Spleen (tissue), 11 donors: ENCODE measurements around the gene GALNT17. TPM values are rescaled to one million over a fixed set of nuclear protein-coding genes. Genes with fewer than 3 reads are reported as not detected.

Experiments
- DNase-seq: peaks from one replicate; pipeline ENCODE4 v3.0.0-alpha.2; 2020
- H3K27ac ChIP-seq, 8 donors: fragments of 200-600 bp; sonication (generic) in 7 of 8; 1 replicate in 4 of 8; 2 replicates in 4 of 8; pipeline versions ENCODE4 v1.5.0 to v1.8.0; 2016 to 2021; ENCODE audit warnings: inconsistent platforms in 4 of 8, mild to moderate bottlenecking in 4 of 8, moderate library complexity in 1 of 8
- H3K27me3 ChIP-seq, 7 donors: fragments of 200-600 bp; sonication (generic) in 6 of 7; replicated peaks in 1 of 7; 1 replicate in 4 of 7; 2 replicates in 3 of 7; pipeline versions ENCODE4 v1.5.0 to v1.8.0; 2016 to 2021; ENCODE audit warnings: inconsistent platforms in 3 of 7, mild to moderate bottlenecking in 1 of 7
- H3K36me3 ChIP-seq, 6 donors: fragments of 200-600 bp; sonication (generic) in 5 of 6; 1 replicate in 4 of 6; 2 replicates in 2 of 6; pipeline versions ENCODE4 v1.5.0 to v1.8.0; 2016 to 2021; ENCODE audit warnings: inconsistent platforms in 2 of 6
- H3K4me1 ChIP-seq, 6 donors: fragments of 200-600 bp; sonication (generic) in 5 of 6; 1 replicate in 3 of 6; 2 replicates in 3 of 6; pipeline versions ENCODE4 v1.5.0 to v1.8.0; 2016 to 2021; ENCODE audit warnings: inconsistent platforms in 3 of 6
- H3K4me3 ChIP-seq, 8 donors: fragments of 200-600 bp; sonication (generic) in 7 of 8; 1 replicate in 4 of 8; 2 replicates in 4 of 8; pipeline versions ENCODE4 v1.5.0 to v1.8.0; 2016 to 2021; ENCODE audit warnings: inconsistent platforms in 4 of 8, mild to moderate bottlenecking in 4 of 8, moderate library complexity in 2 of 8
- H3K9me3 ChIP-seq, 8 donors: fragments of 200-600 bp; sonication (generic) in 7 of 8; 1 replicate in 4 of 8; 2 replicates in 4 of 8; pipeline versions ENCODE4 v1.5.0 to v1.8.0; 2016 to 2021; ENCODE audit warnings: inconsistent platforms in 4 of 8
- CTCF ChIP-seq, 11 experiments: fragments of 200-600 bp in 7 of 11; fragments of 450-650 bp in 4 of 11; sonication (generic) in 4 of 11; IDR thresholded peaks in 8 of 11; conservative IDR thresholded peaks in 3 of 11; 1 replicate in 7 of 11; 2 replicates in 4 of 11; pipeline versions ENCODE4 v1.4.0 to v1.8.0; 2016 to 2021; ENCODE audit warnings: antibody characterized with exemption in 11 of 11, inconsistent platforms in 4 of 11, mild to moderate bottlenecking in 1 of 11
- POLR2A ChIP-seq, 3 donors: fragments of 450-650 bp; IDR thresholded peaks; one replicate each; pipeline ENCODE4 v1.5.1; 2017; ENCODE audit warnings: antibody characterized with exemption in 3 of 3, mild to moderate bottlenecking in 1 of 3
- POLR2AphosphoS5 ChIP-seq, 3 donors: sonication (generic); formaldehyde crosslinking; IDR thresholded peaks; one replicate each; pipeline ENCODE4 v1.5.1; 2017; ENCODE audit warnings: antibody characterized with exemption in 3 of 3
- WGBS, 5 donors: extraction: QIAGEN DNeasy Blood & Tissue Kit in 3 of 5; methylation state at CpG; one replicate each; pipeline versions ENCODE4 v1.1.5 to v1.1.7; 2013 to 2018; 5-methylcytosine and 5-hydroxymethylcytosine counted together
- intact Hi-C: fragments of 100-400 bp; cut with DNase I; formaldehyde crosslinking; loops from one replicate; pipeline ENCODE4 v1.15.0; 2023; ENCODE audit warnings: low total_unique reads
- polyA plus RNA-seq, 3 donors: library from polyadenylated mRNA; stranded (reverse); fragments of 200-250 nt; gene quantifications; one replicate each; pipeline ENCODE4 v1.2.1, GENCODE V29; 2013
- total RNA-seq, 7 donors: library from RNA; depleted of rRNA in 3 of 7; stranded (reverse); fragments of >200 nt in 3 of 7; fragmentation: NEBNext Ultra II Directional in 4 of 7; extraction: Animal tissue kit (Norgen Biotek cat#: 25700) in 4 of 7; gene quantifications; one replicate each; pipeline versions ENCODE4 v1.1.0 to v1.2.1, GENCODE V29; 2016 to 2021
- donor health status: healthy with polysubstance abuse.
- donor health status: DM: no; HTN: no; CAD: no; lungs with moderate emphysema.
- donor health status: DM: no; HTN: no; CAD: no.
- donor health status: Bipolar disorder and iron deficiency.
- donor health status: healthy.
- donor health status: DM: no; HTN: no; CAD: no.
- donor health status: DM: yes; HTN: yes; CAD: no.

GALNT17 gene
- total and polyA plus RNA-seq, 10 donors: 0.39 to 10.8 (median 3.1) TPM

GRCh38 chr7:71705901-71706596, 574.1 kb downstream of the GALNT17 start:
- H3K27ac ChIP-seq: no peak overlapping the region
- H3K4me1 ChIP-seq: no peaks in the 10 kb centered on the region
- no peaks in the 10 kb centered on the region for H3K36me3 ChIP-seq
- no peak for TF ChIP-seq POLR2AphosphoS5 (IDR thresholded peaks at IDR 0.05)
- no peak for TF ChIP-seq POLR2A (IDR thresholded peaks at IDR 0.05)
- no peak for TF ChIP-seq CTCF (IDR thresholded peaks at IDR 0.05 in 8 of 11, conservative IDR thresholded peaks at IDR 0.05 in 3 of 11)
- peaks cover 0 to 43% (median 10%) of the 10 kb centered on the region in 8 donors for H3K9me3 ChIP-seq
- no peak overlapping the region for H3K4me3 ChIP-seq
- intact Hi-C loops: no loop called here
- no peak for DNase-seq
- WGBS, 5 donors: 84 to 96% (median 93%) methylated on average over 3 of the region's 3 CpGs
- H3K27me3 ChIP-seq: no peaks in the 10 kb centered on the region

GRCh38 chr7:71706597-71706975, 574.6 kb downstream of the GALNT17 start:
- DNase-seq: no peak
- intact Hi-C loops: no loop called here
- Histone ChIP-seq H3K27me3 (no peaks in the 10 kb centered on the region), H3K36me3 (no peaks in the 10 kb centered on the region), H3K27ac (no peak overlapping the region), H3K4me3 (no peak overlapping the region), H3K4me1 (no peaks in the 10 kb centered on the region), H3K9me3 (peaks cover 0 to 43% (median 10%) of the 10 kb centered on the region in 8 donors)
- TF ChIP-seq POLR2A (IDR thresholded peaks at IDR 0.05): no peak
- no peak for TF ChIP-seq CTCF (IDR thresholded peaks at IDR 0.05 in 8 of 11, conservative IDR thresholded peaks at IDR 0.05 in 3 of 11)
- TF ChIP-seq POLR2AphosphoS5 (IDR thresholded peaks at IDR 0.05): no peak
- WGBS, 5 donors: 35 to 42% (median 38%) methylated on average over 2 of the region's 2 CpGs

- no peaks in the 10 kb centered on the region for H3K27me3 ChIP-seq
- intact Hi-C loops: no loop called here
- H3K4me3 ChIP-seq: no peak overlapping the region
- TF ChIP-seq CTCF (IDR thresholded peaks at IDR 0.05 in 8 of 11, conservative IDR thresholded peaks at IDR 0.05 in 3 of 11) (no peak), POLR2A (IDR thresholded peaks at IDR 0.05) (no peak), POLR2AphosphoS5 (IDR thresholded peaks at IDR 0.05) (no peak)
- H3K36me3 ChIP-seq: no peaks in the 10 kb centered on the region
- H3K9me3 ChIP-seq: peaks cover 0 to 43% (median 10%) of the 10 kb centered on the region in 8 donors
- H3K27ac ChIP-seq: no peak overlapping the region
- DNase-seq: no peak
- WGBS, 5 donors: 61 to 84% (median 79%) methylated on average over 2 of the region's 2 CpGs
- H3K4me1 ChIP-seq: no peaks in the 10 kb centered on the region
Measured at GRCh38 chr7:71707041-71707440, 575.1 kb downstream of the GALNT17 start.

GRCh38 chr7:71708710-71709109, 576.8 kb downstream of the GALNT17 start:
- H3K36me3 ChIP-seq: no peaks in the 10 kb centered on the region
- no peak for DNase-seq
- peaks cover 0 to 43% (median 10%) of the 10 kb centered on the region in 8 donors for H3K9me3 ChIP-seq
- no peaks in the 10 kb centered on the region for H3K4me1 ChIP-seq
- no peaks in the 10 kb centered on the region for H3K27me3 ChIP-seq
- no peak overlapping the region for H3K4me3 ChIP-seq
- H3K27ac ChIP-seq: no peak overlapping the region
- intact Hi-C loops: no loop called here
- WGBS, 5 donors: 67 to 82% (median 71%) methylated on average over 2 of the region's 2 CpGs
- TF ChIP-seq POLR2A (IDR thresholded peaks at IDR 0.05): no peak
- no peak for TF ChIP-seq CTCF (IDR thresholded peaks at IDR 0.05 in 8 of 11, conservative IDR thresholded peaks at IDR 0.05 in 3 of 11)
- TF ChIP-seq POLR2AphosphoS5 (IDR thresholded peaks at IDR 0.05): no peak
